ENCODE data around the gene DCTN3. TPM values are rescaled to one million over a fixed set of nuclear protein-coding genes. Genes with fewer than 3 reads are reported as not detected.
A peak's percentile ranks its signal among the peaks of the same experiment; 100 is the strongest.

The DCTN3 gene
- total RNA-seq, 2 donors from 2014 or later, result 81.0 to 123 TPM

- ATAC-seq, result no peak
- no peak for DNase-seq (ENCODE audit: low spot score in 2 of 2)
- H3K36me3 Mint-ChIP-seq, result peaks cover 0 to 9% of the 10 kb centered on the region in 2 donors
- no peaks in the 10 kb centered on the region for H3K9me3 Mint-ChIP-seq
- H3K27ac Mint-ChIP-seq, result no peak overlapping the region
Observed at GRCh38 chr9:34588671-34589635, 31.3 kb downstream of the DCTN3 start.

- DNase-seq (ENCODE audit: low spot score in 2 of 2) (no peak), ATAC-seq (peak; percentile 47 to 73)
- H3K9me3 Mint-ChIP-seq, result no peaks in the 10 kb centered on the region
- no peak overlapping the region for H3K27ac Mint-ChIP-seq
- peaks cover 0 to 9% of the 10 kb centered on the region in 2 donors for H3K36me3 Mint-ChIP-seq
Observed at GRCh38 chr9:34587271-34587670, 33.0 kb downstream of the DCTN3 start.

- Mint-ChIP-seq H3K27ac (no peak overlapping the region), H3K36me3 (peaks cover 0 to 9% of the 10 kb centered on the region in 2 donors), H3K9me3 (no peaks in the 10 kb centered on the region)
- no peak for DNase-seq (ENCODE audit: low spot score in 2 of 2)
- ATAC-seq, result no peak
Observed at GRCh38 chr9:34585946-34586669, 34.2 kb downstream of the DCTN3 start.

- Mint-ChIP-seq H3K9me3 (no peaks in the 10 kb centered on the region), H3K27ac (no peak overlapping the region), H3K36me3 (peaks cover 0 to 9% of the 10 kb centered on the region in 2 donors)
- ATAC-seq (no peak), DNase-seq (ENCODE audit: low spot score in 2 of 2) (no peak)
Observed at GRCh38 chr9:34584970-34585369, 35.3 kb downstream of the DCTN3 start.

GRCh38 chr9:34582787-34583186 is 37.5 kb downstream of the DCTN3 start:
- Mint-ChIP-seq H3K36me3 (no peaks in the 10 kb centered on the region), H3K27ac (no peak overlapping the region), H3K9me3 (no peaks in the 10 kb centered on the region)

GRCh38 chr9:34581318-34581717 is 39.0 kb downstream of the DCTN3 start:
- DNase-seq (ENCODE audit: low spot score in 2 of 2) (no peak), ATAC-seq (no peak)
- Mint-ChIP-seq H3K27ac (no peak overlapping the region), H3K36me3 (no peaks in the 10 kb centered on the region), H3K9me3 (no peaks in the 10 kb centered on the region)

More at GRCh38 chr9:34582787-34583186, 37.5 kb downstream of the DCTN3 start:
- DNase-seq (ENCODE audit: low spot score in 2 of 2) (no peak), ATAC-seq (no peak)

- no peak for DNase-seq (ENCODE audit: low spot score in 2 of 2)
- H3K27ac Mint-ChIP-seq, result no peak overlapping the region
- H3K9me3 Mint-ChIP-seq, result no peaks in the 10 kb centered on the region
Observed at GRCh38 chr9:34580358-34580757, 39.9 kb downstream of the DCTN3 start.

GRCh38 chr9:34579808-34580163 is 40.5 kb downstream of the DCTN3 start:
- Mint-ChIP-seq H3K9me3 (no peaks in the 10 kb centered on the region), H3K27ac (no peak overlapping the region), H3K36me3 (no peaks in the 10 kb centered on the region)
- DNase-seq (ENCODE audit: low spot score in 2 of 2), result no peak
- no peak for ATAC-seq

More at GRCh38 chr9:34580358-34580757, 39.9 kb downstream of the DCTN3 start:
- H3K36me3 Mint-ChIP-seq, result no peaks in the 10 kb centered on the region
- ATAC-seq, result no peak

GRCh38 chr9:34579104-34579807 is 41.0 kb downstream of the DCTN3 start:
- no peak for ATAC-seq
- Mint-ChIP-seq H3K9me3 (no peaks in the 10 kb centered on the region), H3K36me3 (no peaks in the 10 kb centered on the region), H3K27ac (no peak overlapping the region)
- no peak for DNase-seq (ENCODE audit: low spot score in 2 of 2)

- ATAC-seq, result peak; percentile 46 to 49
- H3K36me3 Mint-ChIP-seq, result no peaks in the 10 kb centered on the region
- DNase-seq (ENCODE audit: low spot score in 2 of 2), result no peak
Observed at GRCh38 chr9:34578241-34579103, 41.8 kb downstream of the DCTN3 start.

GRCh38 chr9:34577400-34578240 is 42.7 kb downstream of the DCTN3 start:
- Mint-ChIP-seq H3K36me3 (no peaks in the 10 kb centered on the region), H3K9me3 (no peaks in the 10 kb centered on the region), H3K27ac (no peak overlapping the region)
- DNase-seq (ENCODE audit: low spot score in 2 of 2) (no peak), ATAC-seq (no peak)

More at GRCh38 chr9:34578241-34579103, 41.8 kb downstream of the DCTN3 start:
- H3K27ac Mint-ChIP-seq, result no peak overlapping the region
- no peaks in the 10 kb centered on the region for H3K9me3 Mint-ChIP-seq

GRCh38 chr9:34576597-34577399 is 43.5 kb downstream of the DCTN3 start:
- no peak for DNase-seq (ENCODE audit: low spot score in 2 of 2)
- Mint-ChIP-seq H3K9me3 (no peaks in the 10 kb centered on the region), H3K36me3 (no peaks in the 10 kb centered on the region), H3K27ac (no peak overlapping the region)
- no peak for ATAC-seq

- Mint-ChIP-seq H3K36me3 (no peaks in the 10 kb centered on the region), H3K27ac (no peak overlapping the region), H3K9me3 (no peaks in the 10 kb centered on the region)
- ATAC-seq (peak in 1 of 2 donors; percentile 23), DNase-seq (ENCODE audit: low spot score in 2 of 2) (no peak)
Observed at GRCh38 chr9:34575862-34576596, 44.3 kb downstream of the DCTN3 start.

GRCh38 chr9:34575241-34575640 is 45.1 kb downstream of the DCTN3 start:
- Mint-ChIP-seq H3K9me3 (no peaks in the 10 kb centered on the region), H3K27ac (no peak overlapping the region), H3K36me3 (no peaks in the 10 kb centered on the region)
- DNase-seq (ENCODE audit: low spot score in 2 of 2), result no peak
- no peak for ATAC-seq

Measured in activated naive CD4-positive, alpha-beta T cell treated with anti-CD3 and anti-CD28 coated beads, Interleukin-2, amount 50 U/mL, for 72 hours (primary cell).